Body of pancreas (tissue), 4 donors: ENCODE measurements around the gene TARS3. TPM values are rescaled to one million over a fixed set of nuclear protein-coding genes. Genes with fewer than 3 reads are reported as not detected.

Experiments used
- ATAC-seq: fragments of 150-250 bp; one replicate; pipeline ENCODE4 v1.9.1; 2016
- DNase-seq, 4 donors: peaks; one replicate each; pipeline ENCODE4 v3.0.0-alpha.2; 2019
- H3K27ac ChIP-seq, 4 donors: fragments of 200-600 bp; sonication (generic); 1 replicate in 3 of 4; 2 replicates in 1 of 4; pipeline versions ENCODE4 v1.5.1 to v1.6.1; 2016 to 2019; ENCODE audit warnings: mild to moderate bottlenecking in 1 of 4, mixed read lengths in 1 of 4, moderate library complexity in 1 of 4
- H3K27me3 ChIP-seq, 2 donors: fragments of 200-600 bp; sonication (generic); one replicate each; pipeline ENCODE4 v1.6.0; 2016; ENCODE audit warnings: mild to moderate bottlenecking in 1 of 2
- H3K36me3 ChIP-seq, 2 donors: fragments of 200-600 bp; sonication (generic); replicated peaks in 1 of 2; 2 replicates each; pipeline ENCODE4 v1.5.1; 2016; ENCODE audit warnings: low read depth in 2 of 2; ENCODE audit not compliant: insufficient read depth in 1 of 2
- H3K4me1 ChIP-seq: fragments of 200-600 bp; sonication (generic); one replicate; pipeline ENCODE4 v1.6.0; 2016
- H3K4me3 ChIP-seq, 2 donors: fragments of 200-600 bp; sonication (generic); 1 replicate in 1 of 2; 2 replicates in 1 of 2; pipeline ENCODE4 v1.5.1; 2016 to 2019
- H3K9me3 ChIP-seq, 3 donors: fragments of 200-600 bp; sonication (generic); 1 replicate in 2 of 3; 2 replicates in 1 of 3; pipeline ENCODE4 v1.5.1; 2016
- POLR2A ChIP-seq, 3 donors: fragments of 450-650 bp; IDR thresholded peaks; one replicate each; pipeline ENCODE4 v1.6.1; 2016; ENCODE audit warnings: antibody characterized with exemption in 3 of 3, mild to moderate bottlenecking in 2 of 3
- WGBS, 2 donors: methylation state at CpG; one replicate each; pipeline ENCODE4 v1.1.5; 2017; 5-methylcytosine and 5-hydroxymethylcytosine counted together
- intact Hi-C: fragments of 100-400 bp; cut with DNase I; formaldehyde crosslinking; loops from one replicate; pipeline ENCODE4 v1.15.1; 2023
- total RNA-seq, 2 donors: library from RNA; depleted of rRNA; stranded (reverse); fragments of >200 nt; gene quantifications; one replicate each; pipeline ENCODE4 v1.1.0, GENCODE V29; 2016
- TF ChIP-seq, protein P1 (sequence below), 7 experiments: fragments of 450-650 bp in 4 of 7; fragments of 200-600 bp in 3 of 7; sonication (generic) in 3 of 7; IDR thresholded peaks; one replicate each; pipeline ENCODE4 v1.5.1; 2016 to 2019; ENCODE audit warnings: antibody characterized with exemption in 7 of 7

TARS3 gene
- total RNA-seq, 2 donors from 2014 or later = 15.0 to 70.5 TPM

DNA sequence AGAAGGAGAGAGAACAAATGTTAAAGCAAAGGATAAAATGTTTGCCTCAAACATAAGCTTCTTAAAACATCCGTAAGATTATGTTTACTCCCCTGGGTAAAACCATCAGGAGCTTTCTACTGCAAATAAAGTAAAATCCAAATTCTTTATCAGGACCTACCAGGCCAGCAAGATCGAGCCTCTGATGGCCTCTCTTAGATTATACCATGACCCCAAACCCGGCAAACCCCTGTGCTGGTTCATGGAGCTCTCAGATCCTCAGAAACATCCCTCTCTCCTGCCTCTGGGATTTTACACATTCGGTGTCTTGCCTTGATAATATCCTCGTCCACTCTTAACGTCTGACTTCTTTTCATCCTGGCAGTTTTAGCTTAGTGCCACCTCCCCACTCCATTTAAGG lies 7.5 kb upstream of the TARS3 start:
- Histone ChIP-seq H3K27ac (no peak overlapping the region), H3K4me3 (no peak overlapping the region), H3K27me3 (no peaks in the 10 kb centered on the region), H3K36me3 (no peaks in the 10 kb centered on the region), H3K4me1 (no peaks in the 10 kb centered on the region), H3K9me3 (no peaks in the 10 kb centered on the region)
- no peak for TF ChIP-seq POLR2A (IDR thresholded peaks at IDR 0.05)
- TF ChIP-seq, protein P1, sequence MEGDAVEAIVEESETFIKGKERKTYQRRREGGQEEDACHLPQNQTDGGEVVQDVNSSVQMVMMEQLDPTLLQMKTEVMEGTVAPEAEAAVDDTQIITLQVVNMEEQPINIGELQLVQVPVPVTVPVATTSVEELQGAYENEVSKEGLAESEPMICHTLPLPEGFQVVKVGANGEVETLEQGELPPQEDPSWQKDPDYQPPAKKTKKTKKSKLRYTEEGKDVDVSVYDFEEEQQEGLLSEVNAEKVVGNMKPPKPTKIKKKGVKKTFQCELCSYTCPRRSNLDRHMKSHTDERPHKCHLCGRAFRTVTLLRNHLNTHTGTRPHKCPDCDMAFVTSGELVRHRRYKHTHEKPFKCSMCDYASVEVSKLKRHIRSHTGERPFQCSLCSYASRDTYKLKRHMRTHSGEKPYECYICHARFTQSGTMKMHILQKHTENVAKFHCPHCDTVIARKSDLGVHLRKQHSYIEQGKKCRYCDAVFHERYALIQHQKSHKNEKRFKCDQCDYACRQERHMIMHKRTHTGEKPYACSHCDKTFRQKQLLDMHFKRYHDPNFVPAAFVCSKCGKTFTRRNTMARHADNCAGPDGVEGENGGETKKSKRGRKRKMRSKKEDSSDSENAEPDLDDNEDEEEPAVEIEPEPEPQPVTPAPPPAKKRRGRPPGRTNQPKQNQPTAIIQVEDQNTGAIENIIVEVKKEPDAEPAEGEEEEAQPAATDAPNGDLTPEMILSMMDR (IDR thresholded peaks at IDR 0.05) = no peak
- no peak for ATAC-seq
- WGBS, 2 donors = 54 to 58% methylated on average over 6 of the region's 6 CpGs
- no peak for DNase-seq
- intact Hi-C loops = no loop called here

GRCh38 chr15:101727186-101727585 lies 2.9 kb upstream of the TARS3 start:
- TF ChIP-seq, protein P1 (IDR thresholded peaks at IDR 0.05) = no peak
- no peak for TF ChIP-seq POLR2A (IDR thresholded peaks at IDR 0.05)
- DNase-seq = no peak
- intact Hi-C loops = no loop called here
- Histone ChIP-seq H3K9me3 (no peaks in the 10 kb centered on the region), H3K4me1 (peaks cover 8% of the 10 kb centered on the region), H3K36me3 (no peaks in the 10 kb centered on the region), H3K27ac (no peak overlapping the region), H3K27me3 (no peaks in the 10 kb centered on the region), H3K4me3 (no peak overlapping the region)
- ATAC-seq = no peak
- 55 to 80% methylated on average over 1 of the region's 1 CpG for WGBS, 2 donors

- H3K4me3 ChIP-seq = no peak overlapping the region
- intact Hi-C loops = no loop called here
- H3K27me3 ChIP-seq = no peaks in the 10 kb centered on the region
- TF ChIP-seq POLR2A (IDR thresholded peaks at IDR 0.05) = no peak
- TF ChIP-seq, protein P1 (IDR thresholded peaks at IDR 0.05) = no peak
- no peak overlapping the region for H3K27ac ChIP-seq
- 81 to 88% methylated on average over 2 of the region's 2 CpGs for WGBS, 2 donors
- ATAC-seq (no peak), DNase-seq (no peak)
- no peaks in the 10 kb centered on the region for H3K9me3 ChIP-seq
- H3K4me1 ChIP-seq = peaks cover 8% of the 10 kb centered on the region
- peaks cover 6 to 7% of the 10 kb centered on the region in 2 donors for H3K36me3 ChIP-seq
Measured at GRCh38 chr15:101725073-101725472, 800 bp upstream of the TARS3 start.

DNA sequence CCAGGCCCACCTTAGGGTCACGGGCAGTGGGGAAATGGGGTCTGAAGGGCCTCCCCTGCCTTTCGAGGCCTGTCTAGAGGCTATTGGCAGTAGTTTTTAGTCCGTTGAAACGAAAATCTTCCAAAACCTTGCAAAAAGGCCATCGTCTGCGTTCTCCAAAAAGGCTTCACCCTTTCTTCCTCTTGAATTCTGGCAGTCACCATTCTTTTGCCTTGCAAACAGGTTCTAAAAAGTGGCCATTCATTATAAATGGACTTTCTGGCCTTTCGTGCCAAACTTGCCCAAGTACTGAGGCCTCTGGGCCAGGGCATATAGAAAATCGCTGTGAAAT lies 367 bp upstream of the TARS3 start:
- Histone ChIP-seq H3K36me3 (peaks cover 6 to 9% of the 10 kb centered on the region in 2 donors), H3K27me3 (no peaks in the 10 kb centered on the region), H3K9me3 (no peaks in the 10 kb centered on the region), H3K4me1 (peaks cover 8% of the 10 kb centered on the region), H3K4me3 (no peak overlapping the region), H3K27ac (peak overlapping the region in 3 of 4 donors; percentile 91 to 99 (median 92))
- DNase-seq (no peak), ATAC-seq (no peak)
- WGBS, 2 donors = 18 to 23% methylated on average over 7 to 8 of the region's 8 CpGs
- intact Hi-C loops = no loop called here
- no peak for TF ChIP-seq POLR2A (IDR thresholded peaks at IDR 0.05)
- TF ChIP-seq, protein P1 (IDR thresholded peaks at IDR 0.05) = no peak

DNA sequence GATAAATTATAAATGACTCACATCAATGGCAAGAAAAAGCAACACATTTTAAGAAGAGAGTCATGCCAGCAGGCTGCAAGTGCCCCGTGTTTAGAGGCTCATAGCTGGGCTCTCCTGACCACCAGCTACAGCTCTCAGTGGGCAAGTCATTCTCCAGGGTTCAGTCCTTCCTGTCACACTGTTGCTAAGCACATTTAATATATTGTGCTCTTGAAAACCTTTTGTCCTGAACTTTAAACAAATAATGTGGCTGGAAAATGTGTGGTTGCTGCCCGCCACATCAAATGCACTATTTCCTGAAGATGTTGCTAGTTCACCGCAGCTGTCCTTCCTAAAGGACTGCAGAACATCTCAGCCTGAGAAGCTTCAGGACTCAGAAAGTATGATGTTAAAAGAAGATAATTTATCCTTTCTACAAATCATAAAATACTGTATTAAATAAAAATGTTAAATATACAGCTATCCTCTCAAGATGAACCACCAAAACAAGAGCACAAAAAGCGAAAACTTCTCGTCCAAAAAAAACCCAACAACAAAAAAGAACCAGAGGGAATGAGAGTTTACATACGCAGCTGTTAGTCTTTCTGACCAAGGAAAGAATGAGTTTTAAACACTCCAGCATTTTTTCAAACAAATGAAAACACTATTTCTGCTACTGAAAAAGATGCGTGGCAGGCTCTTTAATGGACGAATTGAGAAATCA lies 951 bp downstream of the TARS3 start:
- Histone ChIP-seq H3K27ac (peak overlapping the region; percentile 91 to 99 (median 94)), H3K4me1 (peaks cover 8% of the 10 kb centered on the region), H3K36me3 (peaks cover 6 to 14% of the 10 kb centered on the region in 2 donors), H3K9me3 (no peaks in the 10 kb centered on the region), H3K4me3 (peak overlapping the region; percentile 20 to 82), H3K27me3 (no peaks in the 10 kb centered on the region)
- no peak for TF ChIP-seq POLR2A (IDR thresholded peaks at IDR 0.05)
- TF ChIP-seq, protein P1 (IDR thresholded peaks at IDR 0.05) = no peak
- ATAC-seq (no peak), DNase-seq (peak in 1 of 4 donors; percentile 11)
- intact Hi-C loops = no loop called here
- WGBS, 2 donors = 2 to 6% methylated on average over 8 of the region's 8 CpGs
